HepG2 (cell line): Measurements from ENCODE around the gene SMAD1. TPM values are rescaled to one million over a fixed set of nuclear protein-coding genes. Genes with fewer than 3 reads are reported as not detected.

ENCODE experiments used
- ATAC-seq: fragments of 200-7000 bp; cut with Tn5 transposase; 3 replicates; pipeline ENCODE4 v1.9.1; 2020; ENCODE audit warnings: mild to moderate bottlenecking, moderate library complexity
- BruUV-seq: library from RNA; stranded (reverse); fragments of 400-500 nt; replicated peaks from 2 replicates; lab custom pipeline; 2021; lab: Mats Ljungman, UMichigan
- CTCF ChIA-PET: fragments of 300-600 bp; formaldehyde crosslinking; extraction: SDS; loops from one replicate; lab custom pipeline; 2021; ENCODE audit warnings: low total read pairs, inconsistent platforms, low intra/inter-chr PET ratio; lab: Yijun Ruan, JAX
- POLR2A ChIA-PET: fragments of 350-600 bp; sonication (Branson Sonifier 250); formaldehyde crosslinking; loops from one replicate; lab custom pipeline; 2020; ENCODE audit warnings: antibody characterized with exemption, inconsistent platforms; lab: Yijun Ruan, JAX
- DNase-seq: peaks from one replicate; pipeline ENCODE4 v3.0.0-alpha.2; 2015; ENCODE audit warnings: low spot score
- FAIRE-seq: peaks from 3 replicates; lab custom pipeline; 2011; peaks lifted over from hg19 to GRCh38; lab: Jason Lieb, UNC
- H2AFZ ChIP-seq: one replicate; pipeline ENCODE4 v1.6.1; 2011; ENCODE audit warnings: low read length, inconsistent platforms
- H3K27ac ChIP-seq: fragments of 300-600 bp; 3 replicates; pipeline ENCODE4 v1.8.0; 2011; ENCODE audit warnings: mixed run types, mild to moderate bottlenecking, mixed read lengths, low read length, inconsistent platforms; ENCODE audit not compliant: insufficient read depth; ENCODE audit errors: extremely low read length
- H3K27me3 ChIP-seq, 2 experiments: fragments of 200-600 bp in 1 of 2; 2 replicates in 1 of 2; 3 replicates in 1 of 2; pipeline versions ENCODE4 v1.6.0 to v1.8.0; 2011; ENCODE audit warnings: low read length in 2 of 2, mild to moderate bottlenecking in 2 of 2, moderate library complexity in 2 of 2, inconsistent platforms in 1 of 2; ENCODE audit not compliant: insufficient read depth in 2 of 2, control insufficient read depth in 1 of 2
- H3K36me3 ChIP-seq, 2 experiments: fragments of 200-600 bp in 1 of 2; replicated peaks in 1 of 2; 2 replicates in 1 of 2; 3 replicates in 1 of 2; pipeline versions ENCODE4 v1.5.1 to v1.8.0; 2011; ENCODE audit warnings: low read length in 2 of 2, inconsistent platforms in 1 of 2; ENCODE audit not compliant: insufficient read depth in 2 of 2, control insufficient read depth in 1 of 2
- H3K4me1 ChIP-seq: 2 replicates; pipeline ENCODE4 v1.5.1; 2012; ENCODE audit warnings: low read length, inconsistent platforms; ENCODE audit not compliant: insufficient read depth
- H3K4me2 ChIP-seq: 2 replicates; pipeline ENCODE4 v1.6.0; 2011; ENCODE audit warnings: low read depth, low read length, inconsistent platforms
- H3K4me3 ChIP-seq, 3 experiments: fragments of 200-600 bp in 1 of 3; sonication (generic), shearing (Covaris generic) in 1 of 3; replicated peaks in 1 of 3; 2 replicates each; pipeline ENCODE4 v1.5.1; 2011 to 2016; ENCODE audit warnings: low read length in 3 of 3, inconsistent platforms in 2 of 3, low read depth in 2 of 3, mild to moderate bottlenecking in 2 of 3, control low read depth in 1 of 3, mixed read lengths in 1 of 3; ENCODE audit not compliant: insufficient read depth in 1 of 3
- H3K79me2 ChIP-seq: one replicate; pipeline ENCODE4 v1.6.1; 2011; ENCODE audit warnings: low read length, inconsistent platforms; ENCODE audit not compliant: insufficient read depth
- H3K9ac ChIP-seq: 2 replicates; pipeline ENCODE4 v1.6.0; 2011; ENCODE audit warnings: mild to moderate bottlenecking, low read depth, low read length, inconsistent platforms; ENCODE audit not compliant: insufficient read depth
- H3K9me3 ChIP-seq: 2 replicates; pipeline ENCODE4 v1.5.1; 2012; ENCODE audit warnings: mild to moderate bottlenecking, low read length
- H4K20me1 ChIP-seq: 2 replicates; pipeline ENCODE4 v1.6.0; 2011; ENCODE audit warnings: inconsistent platforms, mild to moderate bottlenecking, low read length, moderate library complexity; ENCODE audit not compliant: insufficient read depth
- ATF7 ChIP-seq, 2 experiments: fragments of 450-650 bp in 1 of 2; sonication (generic) in 1 of 2; formaldehyde crosslinking in 1 of 2; IDR thresholded peaks; 2 replicates each; pipeline versions ENCODE4 v1.4.0 to v1.6.1; 2016 to 2020; ENCODE audit warnings: antibody characterized with exemption in 1 of 2, mild to moderate bottlenecking in 1 of 2, missing genetic modification reagents in 1 of 2
- CEBPB ChIP-seq: IDR thresholded peaks from 2 replicates; pipeline ENCODE4 v1.6.1; 2011; ENCODE audit warnings: low read depth, low read length, improper control_type of control experiment, borderline replicate concordance
- CEBPG ChIP-seq: IDR thresholded peaks from 2 replicates; pipeline ENCODE4 v1.6.1; 2016
- HNF4A ChIP-seq: sonication (generic); formaldehyde crosslinking; IDR thresholded peaks from 2 replicates; pipeline ENCODE4 v1.4.0; 2020; ENCODE audit warnings: missing genetic modification reagents
- JUND ChIP-seq: sonication (generic); formaldehyde crosslinking; IDR thresholded peaks from 2 replicates; pipeline ENCODE4 v1.8.0; 2022; ENCODE audit warnings: mild to moderate bottlenecking, missing genetic modification reagents
- MXD3 ChIP-seq: IDR thresholded peaks from 2 replicates; pipeline ENCODE4 v1.6.1; 2016; ENCODE audit warnings: mild to moderate bottlenecking, missing biosample characterization, missing genetic modification reagents
- RARA ChIP-seq: IDR thresholded peaks from 2 replicates; pipeline ENCODE4 v1.6.1; 2016; ENCODE audit warnings: missing genetic modification reagents, missing compliant biosample characterization
- RBM22 ChIP-seq: fragments of 200-400 bp; formaldehyde crosslinking; optimal IDR thresholded peaks from 2 replicates; pipeline ENCODE3; 2017; ENCODE audit warnings: mild to moderate bottlenecking, low read length, moderate library complexity
- TEF ChIP-seq: sonication (generic); formaldehyde crosslinking; IDR thresholded peaks from 2 replicates; pipeline ENCODE4 v1.5.0; 2020; ENCODE audit warnings: missing genetic modification reagents
- ZNF547 ChIP-seq: sonication (generic); formaldehyde crosslinking; IDR thresholded peaks from 2 replicates; pipeline ENCODE4 v1.5.1; 2020; ENCODE audit warnings: mild to moderate bottlenecking, missing genetic modification reagents
- WGBS: methylation state at CpG from one replicate; pipeline ENCODE4 v1.1.6; 2017; ENCODE audit warnings: low lambda C conversion rate; 5-methylcytosine and 5-hydroxymethylcytosine counted together
- in situ Hi-C: cut with HindIII; loops from 2 replicates; pipeline ENCODE4 v1.10.0; 2017; ENCODE audit warnings: low pct_unique_long_range_greater_than_20kb; ENCODE audit not compliant: extremely low pct_ligation_motif_present
- intact Hi-C: fragments of 100-400 bp; cut with micrococcal nuclease; formaldehyde crosslinking; loops from one replicate; pipeline ENCODE4 v1.10.0; 2022; ENCODE audit not compliant: unreplicated experiment
- polyA plus RNA-seq, 8 experiments: library from polyadenylated mRNA; depleted of rRNA in 3 of 8; stranded (reverse) in 7 of 8; unstranded in 1 of 8; fragments of >200 nt; fragmentation: Illumina TruSeq in 4 of 8; extraction: Trizol in 4 of 8; gene quantifications; 2 replicates each; pipeline versions ENCODE4 v1.2.1 to v1.2.3, GENCODE V29; 2011 to 2016; ENCODE audit warnings: low read depth in 4 of 8, missing spikeins in 1 of 8, mixed read lengths in 1 of 8; ENCODE audit not compliant: insufficient read depth in 1 of 8
- total RNA-seq, 5 experiments: library from RNA; depleted of rRNA; stranded (reverse); fragments of >200 nt; fragmentation: Illumina TruSeq; extraction: Trizol; gene quantifications; 2 replicates each; pipeline ENCODE4 v1.2.3, GENCODE V29; 2016; ENCODE audit warnings: low read depth in 1 of 5

Gene SMAD1
- total and polyA plus RNA-seq, 2 of the 13 experiments (the other 11 are each of a cell fraction or from before 2014, with no cell fraction given), result 12.7 to 16.6 TPM

GRCh38 chr4:145589916-145590702 is 108.5 kb downstream of the SMAD1 start:
- H3K4me2 ChIP-seq, result no peak overlapping the region
- H3K27ac ChIP-seq, result no peak overlapping the region
- no peak overlapping the region for H2AFZ ChIP-seq
- POLR2A ChIA-PET, result no interaction called here
- DNase-seq, result no peak
- BruUV-seq, result no TSS peak
- in situ Hi-C loops (no loop called here), intact Hi-C loops (no loop called here)
- no peak overlapping the region for H3K9ac ChIP-seq
- no peaks in the 10 kb centered on the region for H3K79me2 ChIP-seq
- CTCF ChIA-PET, result no interaction called here
- H3K36me3 ChIP-seq, result no peaks in the 10 kb centered on the region
- H3K27me3 ChIP-seq, result no peaks in the 10 kb centered on the region; a peak in 1 of 5 replicates
- TF ChIP-seq MXD3, result no peak
- TF ChIP-seq ATF7 (IDR thresholded peaks at IDR 0.05), result peak; percentile 82
- TF ChIP-seq ATF7 (CRISPR knock-in tag; IDR thresholded peaks at IDR 0.05), result no peak
- H3K9me3 ChIP-seq, result no peaks in the 10 kb centered on the region
- H3K4me1 ChIP-seq, result no peaks in the 10 kb centered on the region
- FAIRE-seq, result no peak
- ATAC-seq, result no peak
- WGBS, result 2% methylated on average over 3 of the region's 3 CpGs
- no peaks in the 10 kb centered on the region for H4K20me1 ChIP-seq
- no peak overlapping the region for H3K4me3 ChIP-seq

- 24% methylated on average over 4 of the region's 4 CpGs for WGBS
- Histone ChIP-seq H3K79me2 (no peaks in the 10 kb centered on the region), H3K4me2 (no peak overlapping the region), H2AFZ (no peak overlapping the region), H3K9ac (no peak overlapping the region), H3K27ac (no peak overlapping the region), H3K9me3 (no peaks in the 10 kb centered on the region), H3K4me3 (no peak overlapping the region), H3K36me3 (no peaks in the 10 kb centered on the region), H4K20me1 (no peaks in the 10 kb centered on the region), H3K27me3 (no peaks in the 10 kb centered on the region), H3K4me1 (no peaks in the 10 kb centered on the region)
- ChIA-PET POLR2A (no interaction called here), CTCF (no interaction called here)
- no TSS peak for BruUV-seq
- in situ Hi-C loops (no loop called here), intact Hi-C loops (no loop called here)
- peak; percentile 44; the same call in 1 of the 2 replicates for TF ChIP-seq CEBPG (CRISPR knock-in tag)
- TF ChIP-seq CEBPB, result peak; percentile 30; the same call in 1 of the 2 replicates
- peak; percentile 38; the same call in 1 of the 2 replicates for TF ChIP-seq HNF4A (CRISPR knock-in tag)
- no peak for TF ChIP-seq ZNF547
- TF ChIP-seq RBM22, result no peak
- TF ChIP-seq JUND (CRISPR knock-in tag), result no peak
- TF ChIP-seq TEF (CRISPR knock-in tag), result peak; percentile 92
- TF ChIP-seq RARA (CRISPR knock-in tag), result peak; percentile 47; the same call in 1 of the 2 replicates
- FAIRE-seq (no peak), ATAC-seq (peak; percentile 78), DNase-seq (peak; percentile 10)
Measured at GRCh38 chr4:145602129-145602760, 120.6 kb downstream of the SMAD1 start.
